DMS153 treated with DMSO at 0.1 percent for 48 hours (cell line): ENCODE data around the gene ARL8B.
A peak's percentile ranks its signal among the peaks of the same experiment; 100 is the strongest.
"Not testable (repeated sequence)": the region's sequence is repeated elsewhere in the genome, so short reads cannot be mapped to it uniquely, and the experiment has no call there.

Experiments
- DNase-seq: peaks from one replicate; lab custom pipeline; 2025; ENCODE audit not compliant: unreplicated experiment; lab: John Stamatoyannopoulos, UW

The ARL8B gene

DNA sequence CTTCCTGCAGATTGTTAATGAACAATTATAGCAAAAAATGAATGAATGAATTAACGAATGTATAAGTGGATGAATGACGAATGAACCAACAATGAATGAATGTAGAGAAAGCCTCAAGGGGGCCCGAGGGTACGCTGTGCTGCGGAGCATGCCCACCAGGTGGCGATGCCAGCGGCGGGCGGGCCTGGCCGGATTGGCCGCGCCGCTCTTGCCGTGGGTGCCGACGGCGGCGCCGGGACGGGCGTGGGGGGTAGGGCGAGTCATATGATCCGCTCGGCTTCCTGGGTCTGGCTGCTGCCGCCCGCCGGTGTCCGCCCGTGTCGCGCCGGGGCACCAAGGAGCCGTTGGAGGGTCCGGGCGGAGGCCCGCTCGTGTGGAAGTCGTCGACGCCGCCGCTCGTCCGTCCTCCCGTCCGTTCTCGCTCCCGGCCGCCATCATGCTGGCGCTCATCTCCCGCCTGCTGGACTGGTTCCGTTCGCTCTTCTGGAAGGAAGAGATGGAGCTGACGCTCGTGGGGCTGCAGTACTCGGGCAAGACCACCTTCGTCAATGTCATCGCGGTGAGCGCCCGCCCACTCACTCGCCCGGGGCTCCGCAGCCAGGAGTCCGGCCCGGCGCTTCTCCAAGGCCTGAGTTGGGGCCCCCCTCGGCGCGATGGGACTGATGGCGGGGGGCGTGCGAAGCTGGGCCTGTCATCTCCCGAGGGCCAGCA, at the start of gene ARL8B:
Gene ARL8B (plus strand): TSS at position 263 of the 711 bp plus-strand sequence. CDS start 174 bp downstream, at position 437.
- DNase-seq, result peak; percentile 33

DNA sequence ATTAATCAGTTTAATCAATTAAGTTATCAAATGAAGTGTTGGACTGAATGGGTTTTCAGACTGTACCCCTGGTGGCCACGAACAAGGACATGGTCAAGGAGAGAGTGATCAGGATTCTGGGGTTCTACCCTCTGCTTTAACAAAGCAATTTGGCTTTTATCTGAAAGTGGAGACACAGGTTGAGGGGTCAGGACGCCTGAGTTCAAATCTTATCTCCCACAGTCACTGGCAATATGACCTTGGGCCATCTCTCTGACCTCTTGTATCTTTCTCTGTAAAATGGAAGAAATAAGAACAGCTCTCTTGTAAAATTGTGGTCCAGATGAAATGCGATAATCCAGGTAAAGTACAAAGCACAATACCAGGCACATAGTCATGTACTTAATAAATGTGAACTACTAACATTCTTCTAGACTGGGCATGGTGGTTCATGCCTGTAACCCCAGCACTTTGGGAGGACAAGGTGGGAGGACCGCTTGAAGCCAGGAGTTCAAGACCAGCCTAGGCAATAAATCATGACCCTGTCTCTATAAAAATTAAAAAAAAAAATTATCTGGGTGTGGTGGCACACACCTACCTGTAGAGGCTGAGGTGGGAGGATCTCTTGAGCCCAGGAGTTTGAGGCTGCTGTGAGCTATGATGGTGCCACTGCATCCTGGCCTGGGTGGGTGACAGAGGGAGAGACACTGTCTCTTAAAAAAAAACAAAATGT, 48.6 kb upstream of the ARL8B start:
- DNase-seq, result no peak

DNA sequence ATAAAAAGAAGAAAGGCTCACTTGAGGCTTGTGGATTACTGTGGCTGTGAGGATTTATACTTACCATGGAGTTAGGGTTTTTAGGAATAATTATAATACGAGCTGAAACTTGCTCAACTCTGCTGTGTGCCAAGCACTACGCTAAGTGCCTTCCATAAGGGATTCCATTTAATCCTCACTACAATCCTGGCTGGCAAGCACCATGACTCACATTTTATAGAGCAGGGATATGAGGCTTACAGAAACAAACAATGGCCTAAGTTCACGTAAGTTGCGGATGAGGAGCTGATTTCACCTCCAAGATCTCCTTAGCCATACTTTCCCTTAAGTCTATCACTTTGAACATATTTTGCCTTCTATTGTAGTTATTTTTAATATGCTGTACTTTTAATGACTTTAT, 43.9 kb upstream of the ARL8B start:
- no peak for DNase-seq

DNA sequence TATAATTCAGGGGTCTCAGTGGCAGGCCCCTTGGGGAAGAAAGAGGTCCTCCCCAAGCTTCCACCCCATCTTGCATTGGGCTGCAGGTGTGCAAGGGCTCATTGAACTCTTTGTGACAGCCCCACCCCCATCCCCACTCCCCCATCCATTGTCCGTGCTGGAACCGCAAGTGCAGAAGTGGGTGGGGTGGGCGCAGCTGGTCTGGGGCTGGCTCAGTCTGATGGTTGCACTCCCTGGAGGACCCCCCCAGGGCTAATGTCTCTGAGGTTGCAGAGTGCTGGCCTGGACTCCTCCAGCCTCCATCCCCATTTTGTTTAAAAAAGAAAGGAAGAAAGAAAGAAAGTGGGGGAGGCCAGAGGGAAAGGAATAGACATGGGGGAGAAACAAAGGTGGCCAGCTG, 42.3 kb upstream of the ARL8B start:
- no peak for DNase-seq

DNA sequence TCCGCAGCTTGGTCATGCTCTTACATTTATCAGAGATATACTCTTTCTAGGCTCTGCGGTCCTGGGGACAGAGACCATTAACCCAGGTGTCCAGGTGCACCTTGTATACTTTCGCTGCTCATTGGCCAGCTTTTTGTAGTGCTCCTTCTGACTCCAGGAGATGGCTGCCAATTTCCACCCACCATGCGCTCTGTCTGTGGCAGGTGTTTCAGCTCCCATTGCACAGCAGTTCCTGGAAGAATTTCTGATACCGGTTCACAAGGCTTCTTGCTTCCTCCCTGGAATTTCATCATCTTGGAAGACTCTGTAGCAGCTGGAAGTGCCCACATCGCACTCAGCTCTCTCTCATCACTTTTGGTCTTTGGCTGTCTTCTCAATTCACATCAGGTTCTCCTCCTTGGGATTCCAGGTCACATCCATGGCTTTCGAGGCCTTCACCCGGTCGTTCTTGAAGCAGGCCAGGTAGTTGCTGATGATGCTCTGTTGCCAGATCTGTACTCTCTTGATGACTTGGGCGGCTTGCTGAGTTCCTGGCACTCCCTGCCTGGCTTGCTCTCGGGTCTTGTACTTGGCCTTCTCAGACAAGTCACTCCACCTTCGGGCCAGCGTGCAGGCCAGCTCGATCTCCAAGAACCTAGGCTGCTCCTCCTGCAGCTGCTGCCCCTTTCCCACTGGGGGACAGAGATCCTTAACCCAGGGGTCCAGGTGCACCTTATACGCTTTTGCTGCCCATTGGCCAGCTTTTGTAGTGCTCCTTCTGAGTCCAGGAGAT, 41.1 kb upstream of the ARL8B start:
- DNase-seq, result no peak

DNA sequence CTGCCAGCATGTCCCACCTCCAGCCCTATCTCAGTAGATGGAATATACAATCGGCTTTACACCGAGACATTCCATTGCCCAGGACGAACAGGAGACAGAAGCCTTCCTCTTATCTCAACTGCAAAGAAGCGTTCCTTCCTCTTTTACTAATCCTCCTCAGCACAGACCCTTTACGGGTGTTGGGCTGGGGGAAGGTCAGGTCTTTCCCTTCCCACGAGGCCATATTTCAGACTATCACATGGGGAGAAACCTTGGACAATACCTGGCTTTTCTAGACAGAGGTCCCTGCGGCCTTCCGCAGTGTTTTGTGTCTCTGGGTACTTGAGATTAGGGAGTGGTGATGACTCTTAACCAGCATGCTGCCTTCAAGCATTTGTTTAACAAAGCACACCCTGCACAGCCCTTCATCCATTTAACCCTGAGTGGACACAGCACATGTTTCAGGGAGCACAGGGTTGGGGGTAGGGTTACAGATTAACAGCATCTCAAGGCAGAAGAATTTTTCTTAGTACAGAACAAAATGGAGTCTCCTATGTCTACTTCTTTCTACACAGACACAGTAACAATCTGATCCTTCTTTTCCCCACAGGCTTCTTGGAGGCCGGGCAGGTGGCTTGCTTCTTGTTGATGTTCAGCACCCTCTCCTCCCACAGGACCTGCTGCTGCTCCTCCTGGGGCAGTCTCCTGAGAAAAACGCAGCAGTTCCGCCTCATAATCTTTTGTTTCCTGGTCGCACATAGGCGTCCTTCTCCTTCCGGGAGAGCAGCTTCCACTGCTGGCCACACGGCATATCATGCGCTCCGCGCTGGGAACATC, 39.9 kb upstream of the ARL8B start:
- not testable (repeated sequence) for DNase-seq

DNA sequence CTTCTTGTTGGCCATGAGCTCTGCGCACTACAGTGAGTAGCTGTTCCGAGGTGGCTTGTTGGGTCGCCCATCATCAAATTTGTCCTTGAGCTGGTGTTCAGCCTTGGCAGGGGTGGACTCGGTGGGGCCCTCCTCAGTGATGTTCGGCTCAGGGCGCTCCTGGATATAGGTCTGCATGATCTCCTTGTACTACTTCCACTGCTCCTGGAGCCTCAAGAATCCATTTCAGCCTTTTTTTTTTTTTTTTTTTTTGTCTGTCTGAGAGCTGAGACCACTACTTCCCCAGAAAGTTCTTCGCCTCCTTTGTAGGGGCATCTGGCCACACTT, 39.3 kb upstream of the ARL8B start:
- DNase-seq, result no peak

DNA sequence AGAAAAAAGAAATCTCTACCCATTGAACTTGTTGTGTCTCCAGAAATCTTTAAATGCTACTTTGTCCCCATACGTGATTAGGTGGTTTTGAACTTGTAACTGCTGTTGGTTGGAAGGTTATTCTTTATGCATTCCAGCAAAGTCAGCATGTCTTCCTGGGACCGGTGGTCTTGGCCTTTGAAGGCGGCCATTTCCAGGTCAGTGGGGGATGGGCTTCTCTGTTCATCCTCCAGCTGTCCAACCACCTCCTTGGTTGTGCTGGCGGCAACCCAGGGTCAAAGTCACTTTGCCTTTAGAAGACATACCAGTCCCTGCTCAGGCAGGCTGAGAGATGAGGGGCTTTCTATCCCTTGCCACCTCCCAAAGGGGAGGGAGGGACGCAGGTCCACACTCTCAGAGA, 37.9 kb upstream of the ARL8B start:
- DNase-seq, result no peak

DNA sequence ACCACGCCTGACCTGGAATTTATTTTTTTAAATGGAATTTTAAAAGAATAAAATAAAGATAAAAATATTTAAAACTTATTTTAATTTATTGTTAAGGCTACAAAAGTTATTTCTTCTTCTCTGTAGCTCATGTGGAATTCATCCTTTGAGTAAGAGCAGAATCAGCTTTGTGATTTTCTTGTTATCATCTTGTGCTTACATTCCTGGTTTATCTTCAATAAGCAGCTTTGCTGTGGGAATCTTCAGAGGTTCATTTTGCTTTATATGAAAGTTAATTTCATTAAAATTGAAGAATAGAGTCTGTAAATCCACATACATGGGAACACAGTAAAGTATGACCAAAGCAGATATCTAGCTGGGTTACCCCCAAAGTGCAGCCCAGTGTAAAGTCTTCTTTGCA, 35.4 kb upstream of the ARL8B start:
- no peak for DNase-seq

DNA sequence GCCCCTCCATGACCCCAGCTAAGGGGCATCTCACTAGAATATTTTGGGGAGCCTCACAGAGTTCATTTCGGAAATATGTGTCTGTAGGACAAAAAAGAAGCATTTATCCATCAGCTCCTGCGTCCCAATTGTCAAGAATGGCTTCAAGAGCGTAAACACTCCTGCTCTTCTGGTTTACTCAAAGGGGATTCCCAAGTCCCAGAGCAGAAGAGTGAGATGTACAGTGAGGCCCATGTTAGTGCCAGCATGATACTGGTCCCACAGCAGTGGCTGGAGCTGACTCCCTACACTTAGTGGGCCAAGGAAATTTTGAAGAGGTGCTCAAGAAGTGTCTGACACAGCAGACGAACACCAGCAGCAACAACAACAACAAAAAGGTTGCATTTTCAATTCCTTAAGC, 34.9 kb upstream of the ARL8B start:
- DNase-seq, result no peak

DNA sequence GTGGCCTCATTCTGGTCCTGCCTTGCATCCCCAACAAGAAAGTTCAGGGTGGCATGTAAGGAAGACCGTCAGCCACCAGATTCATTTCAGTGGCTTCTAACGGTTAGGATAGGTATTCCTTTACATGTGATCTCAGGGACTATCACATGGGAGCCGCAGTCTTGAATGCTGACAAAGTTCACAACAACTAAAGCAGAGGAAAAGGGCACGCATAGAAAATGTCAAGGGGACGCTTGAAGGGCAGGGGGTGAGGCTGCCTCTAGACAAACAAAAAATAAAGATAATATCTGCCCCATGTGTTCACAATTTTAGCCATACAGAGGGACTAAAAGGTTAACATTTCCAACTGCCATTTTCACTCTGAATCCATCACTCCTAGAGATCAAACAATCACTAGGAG, 31.9 kb upstream of the ARL8B start:
- DNase-seq, result no peak

DNA sequence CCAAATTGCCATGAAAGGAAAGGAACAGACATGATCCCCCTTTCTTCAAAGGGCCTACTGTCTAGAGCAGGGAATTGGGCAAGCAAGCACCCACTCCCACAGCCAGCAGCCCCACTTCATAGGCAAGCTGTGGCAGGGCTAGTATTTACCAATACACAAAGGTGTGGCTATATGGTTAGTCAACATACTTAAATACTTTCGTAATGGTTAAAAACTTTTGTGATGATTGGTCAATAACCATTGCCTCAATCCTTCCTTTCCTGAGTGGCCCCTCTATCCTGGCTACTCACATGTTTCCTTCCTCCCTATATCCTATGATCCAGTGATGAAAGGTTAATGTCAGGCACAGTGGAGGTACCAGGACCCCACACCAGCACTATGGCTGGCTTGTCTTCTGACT, 30.1 kb upstream of the ARL8B start:
- no peak for DNase-seq

DNA sequence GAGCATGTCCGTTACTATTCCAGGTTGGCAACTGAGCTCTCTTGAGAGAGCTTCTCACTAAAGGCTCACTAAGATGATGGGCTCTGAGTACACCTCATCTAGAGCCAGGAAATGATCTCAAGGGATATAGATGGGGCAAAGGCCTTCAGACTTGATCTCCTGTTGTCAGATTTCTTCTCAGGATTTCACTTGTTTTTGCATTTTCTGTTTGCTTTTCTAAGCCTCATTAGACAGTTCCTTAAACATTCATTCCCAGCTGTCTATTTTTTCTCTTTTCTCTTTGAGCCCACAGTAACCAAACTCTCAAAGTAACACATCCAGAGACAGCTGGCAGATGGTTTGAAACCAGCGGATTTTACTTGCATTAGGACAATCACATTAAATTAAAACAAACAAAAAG, 28.4 kb upstream of the ARL8B start:
- no peak for DNase-seq

DNA sequence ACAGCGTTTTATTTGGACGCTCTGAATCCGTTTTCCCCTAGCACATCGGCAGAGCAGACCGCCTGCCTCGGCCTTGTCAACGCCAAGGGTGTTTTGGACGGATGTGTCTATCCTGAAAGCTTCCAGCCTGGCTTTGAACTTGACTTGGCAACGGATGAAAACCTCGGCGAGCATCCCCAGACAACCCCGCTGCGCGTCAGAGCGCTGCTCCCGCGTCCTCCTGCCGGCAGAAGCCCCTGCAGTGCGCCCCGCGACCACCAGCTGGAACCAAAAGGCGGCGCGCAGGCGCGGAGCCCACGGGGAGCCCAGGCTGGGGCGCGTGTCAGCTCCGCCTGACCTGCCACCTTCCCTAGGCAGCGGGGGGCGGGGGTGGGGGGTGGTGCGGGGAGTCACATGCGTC, 26.2 kb upstream of the ARL8B start:
- no peak for DNase-seq

DNA sequence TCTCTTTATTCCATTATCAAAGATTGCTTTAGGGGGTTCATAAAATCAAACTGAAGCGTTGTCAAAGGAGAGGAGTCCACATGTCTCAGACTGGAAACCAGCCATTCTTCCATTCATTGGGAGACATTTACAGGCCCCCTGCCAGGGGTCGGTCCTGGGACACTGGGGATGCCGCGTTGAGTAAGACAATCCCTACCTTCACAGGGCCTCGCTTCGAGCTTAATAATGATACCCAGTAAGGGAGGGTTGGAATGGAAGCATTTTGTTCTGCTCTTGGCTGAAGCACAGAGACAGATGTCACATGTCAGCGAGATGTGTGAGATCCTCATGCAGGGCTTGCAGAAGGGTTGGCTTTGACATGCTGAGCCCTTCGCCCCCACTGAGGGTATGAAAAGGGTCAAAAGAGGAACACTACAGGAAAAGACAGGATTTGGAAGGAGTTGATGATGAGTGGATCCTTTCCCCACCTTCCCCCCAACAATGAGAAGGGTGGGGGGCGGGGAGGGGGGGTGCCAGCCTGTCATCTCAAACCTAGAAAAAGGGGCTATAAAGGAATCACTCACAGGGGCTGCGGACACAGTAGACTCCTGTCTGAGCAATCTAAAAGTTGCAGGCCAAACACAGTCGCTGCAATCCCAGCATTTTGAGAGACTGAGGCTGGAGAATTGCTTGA, 25.6 kb upstream of the ARL8B start:
- no peak for DNase-seq

DNA sequence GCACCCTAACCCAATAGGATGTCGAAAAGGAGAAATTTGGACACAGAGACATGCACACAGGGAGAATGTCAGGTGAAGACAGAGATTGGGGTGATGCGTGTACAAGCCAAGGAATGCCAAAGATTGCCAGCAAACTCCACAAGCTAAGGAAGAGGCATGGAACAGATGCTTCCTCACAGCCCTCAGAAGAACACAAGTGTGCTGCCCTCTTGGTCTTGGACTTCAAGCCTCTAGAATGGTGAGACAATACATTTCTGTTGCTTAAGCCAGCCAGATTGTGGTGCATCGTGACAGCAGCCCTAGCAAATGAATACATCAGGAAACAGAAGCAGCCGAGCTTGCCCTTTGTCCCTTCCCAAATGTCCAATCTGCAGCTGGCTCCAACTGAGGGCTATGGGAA, 23.7 kb upstream of the ARL8B start:
- no peak for DNase-seq

DNA sequence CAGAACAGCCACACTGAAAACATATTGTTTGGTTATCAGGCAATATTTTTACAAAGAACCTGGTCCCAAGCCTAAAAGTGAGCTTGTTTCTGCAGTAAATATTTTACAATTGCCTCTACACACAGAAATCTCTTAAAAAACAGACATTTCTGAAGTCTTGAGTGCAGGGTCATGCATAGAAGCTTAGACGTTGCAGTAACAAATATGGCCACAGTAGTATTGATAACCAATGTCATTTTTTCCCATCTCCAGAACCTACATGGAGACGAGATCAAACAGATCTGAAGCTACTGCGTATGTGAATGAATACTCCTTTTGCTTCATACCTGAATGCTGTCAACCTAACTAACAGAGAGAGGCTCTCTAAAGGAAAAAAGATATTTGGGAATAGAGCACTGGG, 19.6 kb upstream of the ARL8B start:
- no peak for DNase-seq

DNA sequence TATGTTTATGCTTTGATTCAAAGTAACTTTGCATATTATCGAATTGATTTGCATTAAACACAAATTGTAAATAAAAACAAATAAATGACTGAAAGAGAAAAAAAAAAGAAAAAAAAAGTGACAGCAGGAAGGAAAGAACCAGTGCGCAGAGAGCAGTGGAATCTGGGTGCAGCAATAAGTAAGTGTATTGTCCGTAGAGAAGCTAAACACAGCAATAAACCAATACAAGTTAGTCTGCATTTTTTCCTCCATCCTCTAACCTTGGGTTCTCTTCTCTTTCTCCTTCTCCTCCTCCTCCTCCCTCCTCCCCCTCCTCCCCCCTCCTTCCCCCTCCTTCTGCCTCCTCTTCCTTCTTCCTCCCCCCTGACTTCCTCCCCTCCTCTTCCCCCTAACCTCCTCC, 18.3 kb upstream of the ARL8B start:
- no peak for DNase-seq

DNA sequence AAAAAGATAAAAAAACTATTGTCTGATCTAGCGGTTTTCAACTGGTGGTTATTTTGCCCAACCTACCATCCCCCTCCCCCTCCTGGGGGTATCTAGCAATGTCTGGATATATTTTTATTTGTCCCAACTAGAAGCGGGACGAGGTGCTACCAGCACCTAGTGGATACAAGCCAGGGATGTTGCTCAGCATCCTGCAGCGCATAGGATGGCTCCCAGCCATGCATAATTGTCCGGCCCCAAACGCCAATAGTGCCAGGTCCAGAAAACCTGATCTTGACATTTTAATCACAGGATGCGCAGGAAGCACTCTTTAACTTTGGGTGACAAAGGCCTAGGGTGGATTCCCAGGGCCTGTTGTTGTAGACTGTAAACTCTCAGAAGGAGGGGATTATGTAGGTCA, 17.0 kb upstream of the ARL8B start:
- DNase-seq, result no peak

DNA sequence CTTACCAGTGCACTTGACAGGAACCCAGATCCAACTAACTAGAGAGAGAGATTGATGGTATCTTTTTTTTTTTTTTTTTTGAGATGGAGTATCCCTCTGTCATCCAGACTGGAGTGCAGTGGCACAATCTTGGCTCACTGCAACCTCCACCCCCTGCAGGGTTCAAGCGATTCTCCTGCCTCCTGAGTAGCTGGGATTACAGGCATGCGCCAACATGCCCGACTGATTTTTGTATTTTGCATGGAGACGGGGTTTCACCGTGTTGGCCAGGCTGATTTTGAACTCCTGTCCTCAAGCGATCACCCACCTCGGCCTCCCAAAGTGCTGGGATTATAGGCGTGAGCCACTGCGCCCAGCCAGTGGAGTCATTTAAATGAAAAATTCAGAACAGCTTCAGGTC, 15.7 kb upstream of the ARL8B start:
- not testable (repeated sequence) for DNase-seq

DNA sequence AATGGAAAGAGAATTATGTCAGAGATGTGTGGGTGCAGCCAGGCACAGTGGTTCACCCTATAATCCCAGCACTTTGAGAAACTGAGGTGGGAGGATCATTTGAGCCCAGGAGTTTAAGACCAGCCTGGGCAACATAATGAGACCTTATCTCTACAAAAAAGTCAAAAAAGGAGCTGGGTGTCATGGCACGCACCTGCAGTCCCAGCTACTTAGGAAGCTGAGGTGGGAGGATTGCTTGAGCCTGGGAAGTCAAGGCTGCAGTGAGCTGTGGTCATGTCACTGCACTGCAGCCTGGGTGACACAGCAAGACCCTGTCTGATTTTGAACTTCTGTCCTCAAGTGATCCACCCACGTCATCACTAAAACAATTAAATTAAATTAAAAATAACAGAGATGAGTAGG, 15.2 kb upstream of the ARL8B start:
- not testable (repeated sequence) for DNase-seq
